ENCODE results near the gene RNF215. TPM values are rescaled to one million over a fixed set of nuclear protein-coding genes. Genes with fewer than 3 reads are reported as not detected.

RNF215 gene
- total RNA-seq, 1 donor from 2014 or later: 32.5 TPM

DNA sequence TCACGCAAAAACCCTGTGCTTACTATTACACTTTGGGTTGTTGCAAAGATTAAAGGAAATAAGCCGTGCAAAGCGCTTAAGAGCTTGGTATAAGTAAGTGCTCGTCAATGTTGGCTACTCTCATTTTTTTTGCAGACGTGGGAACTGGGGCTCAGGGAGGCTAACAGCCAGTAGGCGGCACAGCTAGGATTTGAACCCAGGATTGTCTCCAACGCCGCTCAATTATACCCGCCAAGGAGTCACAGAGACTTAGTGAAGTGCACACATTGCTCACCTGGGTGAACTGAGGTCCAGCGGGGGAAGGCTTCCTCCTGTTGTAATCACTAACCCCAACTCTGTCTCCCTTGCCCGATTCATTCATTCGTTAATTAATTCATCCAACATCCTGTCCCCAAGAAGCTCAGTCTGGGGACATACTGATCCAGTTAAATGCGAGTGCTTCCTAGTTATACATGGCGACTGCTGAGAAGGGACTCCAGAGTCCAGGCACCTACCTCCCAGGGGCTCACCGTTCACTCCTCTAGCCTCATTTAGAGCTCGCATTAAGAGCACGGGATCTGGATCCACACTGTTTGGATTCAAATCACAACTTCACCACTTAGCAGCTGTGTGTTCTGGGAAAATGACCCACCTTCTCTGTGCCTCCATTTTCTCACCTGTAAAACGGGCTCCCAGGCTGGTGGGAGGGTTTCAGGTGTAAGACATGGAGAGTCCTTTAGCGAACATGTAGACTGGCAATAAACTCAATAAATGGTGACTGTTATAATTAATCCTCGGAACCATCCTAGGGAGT is 37.5 kb upstream of the RNF215 start:
- TF ChIP-seq CTCF (IDR thresholded peaks at IDR 0.05; ENCODE audit: unreplicated experiment): no peak
- H3K27me3 Mint-ChIP-seq: no peaks in the 10 kb centered on the region
- peaks cover 34% of the 10 kb centered on the region for H3K4me1 Mint-ChIP-seq (ENCODE audit: low read depth)
- H3K27ac Mint-ChIP-seq: peak overlapping the region; percentile 37
- H3K4me3 Mint-ChIP-seq (ENCODE audit: low read depth): peak overlapping the region; percentile 85
- H3K36me3 Mint-ChIP-seq (ENCODE audit: insufficient read depth): peaks cover 1% of the 10 kb centered on the region
- no peak for DNase-seq (ENCODE audit: low spot score, unreplicated experiment)
- no peaks in the 10 kb centered on the region for H3K9me3 Mint-ChIP-seq (ENCODE audit: low read depth)

- Mint-ChIP-seq H3K4me1 (ENCODE audit: low read depth) (peaks cover 40% of the 10 kb centered on the region), H3K27ac (peak overlapping the region; percentile 97), H3K27me3 (no peaks in the 10 kb centered on the region), H3K36me3 (ENCODE audit: insufficient read depth) (peaks cover 1% of the 10 kb centered on the region), H3K4me3 (ENCODE audit: low read depth) (peak overlapping the region; percentile 85), H3K9me3 (ENCODE audit: low read depth) (no peaks in the 10 kb centered on the region)
- no peak for TF ChIP-seq CTCF (IDR thresholded peaks at IDR 0.05; ENCODE audit: unreplicated experiment)
- peak; percentile 96 for DNase-seq (ENCODE audit: low spot score, unreplicated experiment)
Measured at GRCh38 chr22:30423959-30424533, 36.8 kb upstream of the RNF215 start.

DNA sequence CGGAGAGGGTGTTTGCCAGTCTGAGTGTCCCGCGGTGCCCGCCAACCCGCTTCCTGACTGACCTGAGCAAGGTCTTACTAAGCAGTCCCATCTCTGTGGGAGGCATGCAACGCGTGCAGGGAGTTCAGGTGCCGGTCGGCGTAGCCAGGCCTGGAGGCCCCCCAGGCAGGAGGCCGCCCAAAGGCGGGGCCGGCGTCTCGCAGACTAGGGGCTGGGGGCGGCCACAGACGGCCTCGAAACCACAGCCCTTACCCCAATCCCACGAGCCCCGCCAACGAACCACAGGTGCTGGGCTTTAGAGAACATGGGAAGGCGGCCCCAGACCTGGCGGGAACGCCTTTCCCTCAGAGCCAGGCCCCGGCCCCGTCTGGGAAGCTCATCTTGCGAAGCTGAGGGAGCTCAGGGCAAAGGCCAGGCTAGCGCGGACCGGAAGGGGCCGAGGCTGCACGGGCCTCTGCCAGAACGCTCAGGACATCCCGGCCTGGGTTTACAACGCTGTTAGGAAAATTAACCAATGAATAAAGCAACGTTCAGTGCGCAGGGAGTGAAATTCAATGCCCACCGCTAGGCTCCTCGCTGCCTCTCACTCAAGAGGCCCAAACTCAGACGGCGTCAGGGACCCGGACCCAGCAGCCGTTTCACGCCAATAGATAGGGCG is 36.2 kb upstream of the RNF215 start:
- Mint-ChIP-seq H3K9me3 (ENCODE audit: low read depth) (no peaks in the 10 kb centered on the region), H3K27me3 (no peaks in the 10 kb centered on the region), H3K36me3 (ENCODE audit: insufficient read depth) (peaks cover 1% of the 10 kb centered on the region), H3K27ac (peak overlapping the region; percentile 97), H3K4me1 (ENCODE audit: low read depth) (peaks cover 46% of the 10 kb centered on the region), H3K4me3 (ENCODE audit: low read depth) (peak overlapping the region; percentile 85)
- DNase-seq (ENCODE audit: low spot score, unreplicated experiment): no peak
- peak; percentile 33 for TF ChIP-seq CTCF (IDR thresholded peaks at IDR 0.05; ENCODE audit: unreplicated experiment)

DNA sequence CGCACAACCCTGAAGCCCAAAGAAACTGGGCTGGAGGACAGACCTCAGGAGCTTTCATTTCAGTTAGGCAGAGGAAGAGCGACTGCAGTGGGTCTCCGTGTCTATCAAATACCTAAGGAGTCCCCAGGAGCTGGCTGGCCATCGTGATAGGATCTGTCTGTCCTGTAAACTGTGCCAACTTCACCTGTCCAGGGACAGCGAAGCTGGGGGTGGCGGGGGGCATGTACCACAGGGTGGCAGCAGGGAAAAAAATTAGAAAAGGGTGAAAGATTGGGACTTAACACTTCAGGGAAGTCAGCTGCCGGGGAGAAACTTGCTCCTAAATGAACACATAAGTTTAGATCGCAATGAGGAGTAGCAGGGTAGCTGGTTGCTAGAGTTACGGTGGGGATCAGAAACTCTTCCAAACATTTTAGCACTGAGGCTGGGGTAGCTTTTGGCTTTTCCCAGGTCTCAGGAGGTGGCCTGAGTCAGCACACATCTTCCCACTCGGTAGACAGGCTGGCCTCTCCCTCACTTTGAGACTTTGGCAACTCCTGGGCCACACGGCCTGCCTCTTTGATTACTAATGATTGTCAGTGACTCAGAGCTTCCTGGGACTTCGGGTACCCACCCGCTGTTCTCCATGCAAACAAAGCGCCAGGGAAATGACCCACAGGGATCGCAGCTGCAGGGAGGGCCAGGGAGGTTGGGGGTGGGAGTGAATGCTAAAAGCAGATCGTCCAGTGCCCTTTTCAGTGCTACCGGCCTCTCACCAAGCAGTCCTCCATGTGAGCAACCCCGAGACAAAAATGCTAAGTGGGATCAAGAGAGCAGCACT is 35.5 kb upstream of the RNF215 start:
- Mint-ChIP-seq H3K4me1 (ENCODE audit: low read depth) (peaks cover 53% of the 10 kb centered on the region), H3K9me3 (ENCODE audit: low read depth) (no peaks in the 10 kb centered on the region), H3K27ac (peak overlapping the region; percentile 97), H3K4me3 (ENCODE audit: low read depth) (peak overlapping the region; percentile 85), H3K36me3 (ENCODE audit: insufficient read depth) (peaks cover 2% of the 10 kb centered on the region), H3K27me3 (no peaks in the 10 kb centered on the region)
- no peak for TF ChIP-seq CTCF (IDR thresholded peaks at IDR 0.05; ENCODE audit: unreplicated experiment)
- no peak for DNase-seq (ENCODE audit: low spot score, unreplicated experiment)
